Keratinocyte (primary cell): Measurements from ENCODE around the gene ZNF107.

Experiments
- CTCF ChIP-seq, 3 experiments: IDR thresholded peaks in 1 of 3; conservative IDR thresholded peaks in 1 of 3; optimal IDR thresholded peaks in 1 of 3; 2 replicates in 2 of 3; 3 replicates in 1 of 3; pipeline versions ENCODE3 to v1.5.1; 2011; ENCODE audit warnings: low read length in 3 of 3, mild to moderate bottlenecking in 3 of 3, moderate library complexity in 2 of 3, control low read depth in 1 of 3, inconsistent platforms in 1 of 3; ENCODE audit not compliant: insufficient read depth in 2 of 3; ENCODE audit errors: extremely low read depth in 1 of 3
- EZH2 ChIP-seq: IDR thresholded peaks from one replicate; pipeline ENCODE4 v1.6.1; 2012; ENCODE audit warnings: inconsistent platforms, mild to moderate bottlenecking, low read length, moderate library complexity

- TF ChIP-seq CTCF (optimal IDR thresholded peaks at IDR 0.05 in 1 of 3, IDR thresholded peaks at IDR 0.05 in 1 of 3, conservative IDR thresholded peaks at IDR 0.05 in 1 of 3; ENCODE audit: extremely low read depth in 1 of 3, insufficient read depth in 2 of 3, low read length in 3 of 3) (no peak), EZH2 (no peak)
Observed at GRCh38 chr7:64672414-64672813, 6.5 kb downstream of the ZNF107 start.
